ENCODE results near the gene PDE10A.

PDE10A gene

DNA sequence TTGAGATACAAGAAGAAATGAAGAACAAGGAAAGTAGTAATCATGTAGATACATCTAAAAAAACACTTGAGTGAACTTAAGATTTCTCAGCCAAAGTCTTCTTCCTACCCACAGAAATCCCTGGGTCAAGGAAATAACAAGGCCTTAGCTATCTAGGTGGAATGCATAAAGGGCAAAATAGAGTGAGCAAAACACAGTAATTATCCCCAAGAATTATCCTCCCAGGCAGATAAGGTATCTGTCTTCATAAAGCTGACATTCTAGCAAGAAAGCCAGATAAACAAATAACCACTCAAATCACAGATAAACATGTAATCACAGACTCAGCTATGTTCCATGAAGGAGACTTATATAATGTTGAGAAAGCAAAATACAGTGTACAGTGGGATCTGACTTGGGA is 216.7 kb downstream of the PDE10A start:
- Histone ChIP-seq H3K27me3 (replicated peaks; ENCODE audit: control insufficient read depth, insufficient read depth, low read length, poor library complexity, severe bottlenecking) (no peaks in the 10 kb centered on the region), H3K27ac (ENCODE audit: insufficient read depth, low read length, poor library complexity, severe bottlenecking) (no peak overlapping the region), H3K36me3 (ENCODE audit: control insufficient read depth, insufficient read depth, low read length) (no peaks in the 10 kb centered on the region), H3K4me1 (ENCODE audit: control insufficient read depth, insufficient read depth, low read length, poor library complexity, severe bottlenecking) (no peaks in the 10 kb centered on the region), H3K9me3 (ENCODE audit: control insufficient read depth, low read length) (no peaks in the 10 kb centered on the region), H3K4me3 (ENCODE audit: insufficient read depth, low read depth, low read length, poor library complexity, severe bottlenecking) (no peak overlapping the region)
- DNase-seq, result no peak

DNA sequence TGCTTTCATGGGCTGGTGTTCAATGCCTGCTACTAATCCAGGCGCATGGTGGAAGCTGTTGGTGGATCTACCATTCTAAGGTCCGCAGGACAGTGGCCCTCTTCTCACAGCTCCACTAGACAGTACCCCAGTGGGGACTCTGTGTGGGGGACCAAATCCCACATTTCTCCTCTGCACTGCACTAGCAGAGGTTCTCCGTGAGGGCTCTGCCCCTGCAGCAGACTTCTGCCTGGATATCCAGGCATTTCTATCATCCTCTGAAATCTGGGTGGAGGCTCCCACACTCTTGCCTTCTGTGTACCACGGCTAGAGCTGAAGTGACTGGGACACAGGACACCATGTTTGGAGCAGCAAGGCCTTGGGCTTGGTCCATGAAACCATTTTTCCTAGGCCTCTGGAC is 219.6 kb downstream of the PDE10A start:
- no peak overlapping the region for H3K27ac ChIP-seq (ENCODE audit: insufficient read depth, low read length, poor library complexity, severe bottlenecking)
- H3K27me3 ChIP-seq (replicated peaks; ENCODE audit: control insufficient read depth, insufficient read depth, low read length, poor library complexity, severe bottlenecking), result no peaks in the 10 kb centered on the region
- H3K4me1 ChIP-seq (ENCODE audit: control insufficient read depth, insufficient read depth, low read length, poor library complexity, severe bottlenecking), result no peaks in the 10 kb centered on the region
- no peaks in the 10 kb centered on the region for H3K36me3 ChIP-seq (ENCODE audit: control insufficient read depth, insufficient read depth, low read length)
- H3K4me3 ChIP-seq (ENCODE audit: insufficient read depth, low read depth, low read length, poor library complexity, severe bottlenecking), result no peak overlapping the region
- no peaks in the 10 kb centered on the region for H3K9me3 ChIP-seq (ENCODE audit: control insufficient read depth, low read length)
- no peak for DNase-seq

DNA sequence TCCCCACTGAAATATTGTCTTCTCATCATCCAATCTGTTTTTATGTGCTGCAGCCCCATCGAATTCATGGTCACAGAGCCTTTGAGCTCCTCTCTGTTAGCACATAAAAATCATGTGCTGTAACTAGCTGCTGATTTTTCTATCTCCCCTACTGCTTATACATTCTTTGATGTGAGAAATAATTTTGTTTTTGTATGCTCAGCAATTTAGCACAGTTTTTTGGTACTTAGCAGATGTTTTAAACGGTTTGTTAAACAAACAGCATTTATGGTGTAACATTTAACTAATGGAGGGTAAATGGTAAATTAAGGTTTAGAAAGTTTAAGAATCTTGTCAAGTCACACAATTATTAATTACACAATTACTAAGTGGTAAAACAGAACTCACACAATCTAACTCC is 221.9 kb downstream of the PDE10A start:
- Histone ChIP-seq H3K27ac (ENCODE audit: insufficient read depth, low read length, poor library complexity, severe bottlenecking) (no peak overlapping the region), H3K9me3 (ENCODE audit: control insufficient read depth, low read length) (no peaks in the 10 kb centered on the region), H3K4me3 (ENCODE audit: insufficient read depth, low read depth, low read length, poor library complexity, severe bottlenecking) (no peak overlapping the region), H3K27me3 (replicated peaks; ENCODE audit: control insufficient read depth, insufficient read depth, low read length, poor library complexity, severe bottlenecking) (no peaks in the 10 kb centered on the region), H3K36me3 (ENCODE audit: control insufficient read depth, insufficient read depth, low read length) (no peaks in the 10 kb centered on the region), H3K4me1 (ENCODE audit: control insufficient read depth, insufficient read depth, low read length, poor library complexity, severe bottlenecking) (no peaks in the 10 kb centered on the region)
- DNase-seq, result no peak

DNA sequence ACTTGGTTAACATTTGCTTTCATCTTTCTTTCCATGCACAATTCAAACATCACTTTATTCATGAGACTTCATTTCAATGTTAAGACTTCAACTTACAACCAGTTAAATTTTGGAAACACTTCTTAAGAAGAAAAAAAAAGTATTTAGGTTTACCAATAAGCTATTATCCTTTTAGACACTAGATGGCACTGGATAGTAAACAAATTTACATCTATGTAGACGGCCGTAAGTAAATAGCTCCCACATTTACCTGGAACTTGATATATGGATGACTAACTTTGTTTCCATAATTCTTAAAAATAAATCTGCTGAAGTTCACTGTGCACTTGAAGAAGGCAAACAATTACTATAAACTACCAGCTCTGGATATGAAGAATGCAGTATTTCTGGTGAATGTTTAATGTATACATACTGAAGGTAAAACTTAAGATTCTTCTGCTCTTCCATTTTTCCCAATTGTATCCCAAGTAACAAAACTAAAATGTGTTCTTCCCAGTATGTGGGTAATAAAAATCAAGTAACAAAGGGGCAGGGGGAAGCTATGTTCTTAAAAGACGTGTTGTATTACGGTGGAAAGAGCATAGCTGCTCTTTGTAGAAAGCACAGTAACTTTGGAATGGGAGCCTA is 223.0 kb downstream of the PDE10A start:
- no peak for DNase-seq
- no peaks in the 10 kb centered on the region for H3K4me1 ChIP-seq (ENCODE audit: control insufficient read depth, insufficient read depth, low read length, poor library complexity, severe bottlenecking)
- no peaks in the 10 kb centered on the region for H3K9me3 ChIP-seq (ENCODE audit: control insufficient read depth, low read length)
- H3K4me3 ChIP-seq (ENCODE audit: insufficient read depth, low read depth, low read length, poor library complexity, severe bottlenecking), result no peak overlapping the region
- no peak overlapping the region for H3K27ac ChIP-seq (ENCODE audit: insufficient read depth, low read length, poor library complexity, severe bottlenecking)
- H3K27me3 ChIP-seq (replicated peaks; ENCODE audit: control insufficient read depth, insufficient read depth, low read length, poor library complexity, severe bottlenecking), result no peaks in the 10 kb centered on the region
- H3K36me3 ChIP-seq (ENCODE audit: control insufficient read depth, insufficient read depth, low read length), result no peaks in the 10 kb centered on the region

DNA sequence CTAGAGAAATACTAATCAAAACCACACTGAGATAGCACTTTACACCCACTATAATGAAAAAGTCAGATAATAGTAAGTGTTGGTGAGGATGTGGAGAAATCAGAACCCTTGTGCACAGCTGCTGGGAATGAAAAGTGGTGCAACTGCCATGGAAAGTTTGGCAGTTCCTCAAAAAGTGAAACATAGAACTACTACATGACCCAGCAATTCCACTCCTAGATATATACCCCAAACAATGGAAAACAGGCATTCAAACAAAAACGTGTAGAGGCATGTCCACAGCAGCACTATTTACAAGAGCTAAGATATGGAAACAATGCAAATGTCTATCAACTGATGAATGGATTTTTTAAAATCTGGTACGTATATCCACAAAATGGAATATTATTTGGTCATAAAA is 236.1 kb downstream of the PDE10A start:
- Histone ChIP-seq H3K27me3 (replicated peaks; ENCODE audit: control insufficient read depth, insufficient read depth, low read length, poor library complexity, severe bottlenecking) (no peaks in the 10 kb centered on the region), H3K4me1 (ENCODE audit: control insufficient read depth, insufficient read depth, low read length, poor library complexity, severe bottlenecking) (no peaks in the 10 kb centered on the region), H3K36me3 (ENCODE audit: control insufficient read depth, insufficient read depth, low read length) (no peaks in the 10 kb centered on the region), H3K27ac (ENCODE audit: insufficient read depth, low read length, poor library complexity, severe bottlenecking) (no peak overlapping the region), H3K4me3 (ENCODE audit: insufficient read depth, low read depth, low read length, poor library complexity, severe bottlenecking) (no peak overlapping the region), H3K9me3 (ENCODE audit: control insufficient read depth, low read length) (no peaks in the 10 kb centered on the region)
- no peak for DNase-seq

DNA sequence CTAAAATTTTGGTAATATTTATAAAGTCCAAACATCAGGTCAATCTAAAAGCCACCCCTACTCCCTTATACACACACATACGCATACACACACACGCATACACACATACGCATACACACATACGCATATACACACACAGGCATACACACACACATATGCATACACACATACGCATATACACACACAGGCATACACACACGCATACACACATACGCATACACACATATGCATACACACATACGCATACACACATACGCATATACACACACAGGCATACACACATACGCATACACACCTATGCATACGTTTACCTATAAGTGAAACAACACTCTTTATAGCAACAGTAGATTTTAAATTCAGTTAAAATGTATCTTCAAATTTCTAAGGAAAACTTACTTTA is 240.8 kb downstream of the PDE10A start:
- no peak overlapping the region for H3K27ac ChIP-seq (ENCODE audit: insufficient read depth, low read length, poor library complexity, severe bottlenecking)
- no peaks in the 10 kb centered on the region for H3K4me1 ChIP-seq (ENCODE audit: control insufficient read depth, insufficient read depth, low read length, poor library complexity, severe bottlenecking)
- no peaks in the 10 kb centered on the region for H3K9me3 ChIP-seq (ENCODE audit: control insufficient read depth, low read length)
- no peaks in the 10 kb centered on the region for H3K36me3 ChIP-seq (ENCODE audit: control insufficient read depth, insufficient read depth, low read length)
- no peaks in the 10 kb centered on the region for H3K27me3 ChIP-seq (replicated peaks; ENCODE audit: control insufficient read depth, insufficient read depth, low read length, poor library complexity, severe bottlenecking)
- H3K4me3 ChIP-seq (ENCODE audit: insufficient read depth, low read depth, low read length, poor library complexity, severe bottlenecking), result no peak overlapping the region
- DNase-seq, result no peak

DNA sequence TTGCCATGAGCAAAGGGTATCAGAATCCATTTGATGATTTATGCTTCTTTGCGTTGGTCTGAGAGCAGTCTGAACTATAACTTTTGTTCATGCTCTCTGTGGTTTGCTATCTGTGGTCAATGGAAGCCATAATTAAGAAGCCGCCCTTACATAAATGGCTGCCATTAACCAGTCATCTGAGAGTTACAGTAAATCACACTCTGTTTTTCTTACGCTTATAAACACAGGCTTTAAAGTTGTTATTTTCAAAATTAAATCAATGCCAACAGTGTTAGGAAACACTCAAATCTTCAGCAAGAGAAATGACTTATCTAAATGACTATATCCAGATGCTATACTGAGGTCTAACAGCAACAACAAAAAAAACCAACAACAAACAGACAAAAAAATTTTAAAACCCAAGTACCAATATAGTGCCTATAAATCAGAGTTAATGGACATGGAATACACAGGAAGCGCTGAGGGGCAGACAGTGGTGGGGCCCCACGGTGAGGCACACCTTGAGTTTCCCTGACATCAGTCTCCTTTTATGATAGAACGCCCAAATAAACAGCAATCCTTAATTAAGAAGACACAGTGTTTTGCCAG is 245.7 kb downstream of the PDE10A start:
- no peak overlapping the region for H3K27ac ChIP-seq (ENCODE audit: insufficient read depth, low read length, poor library complexity, severe bottlenecking)
- no peaks in the 10 kb centered on the region for H3K27me3 ChIP-seq (replicated peaks; ENCODE audit: control insufficient read depth, insufficient read depth, low read length, poor library complexity, severe bottlenecking)
- no peak overlapping the region for H3K4me3 ChIP-seq (ENCODE audit: insufficient read depth, low read depth, low read length, poor library complexity, severe bottlenecking)
- H3K36me3 ChIP-seq (ENCODE audit: control insufficient read depth, insufficient read depth, low read length), result no peaks in the 10 kb centered on the region
- no peaks in the 10 kb centered on the region for H3K9me3 ChIP-seq (ENCODE audit: control insufficient read depth, low read length)
- H3K4me1 ChIP-seq (ENCODE audit: control insufficient read depth, insufficient read depth, low read length, poor library complexity, severe bottlenecking), result no peaks in the 10 kb centered on the region
- no peak for DNase-seq

DNA sequence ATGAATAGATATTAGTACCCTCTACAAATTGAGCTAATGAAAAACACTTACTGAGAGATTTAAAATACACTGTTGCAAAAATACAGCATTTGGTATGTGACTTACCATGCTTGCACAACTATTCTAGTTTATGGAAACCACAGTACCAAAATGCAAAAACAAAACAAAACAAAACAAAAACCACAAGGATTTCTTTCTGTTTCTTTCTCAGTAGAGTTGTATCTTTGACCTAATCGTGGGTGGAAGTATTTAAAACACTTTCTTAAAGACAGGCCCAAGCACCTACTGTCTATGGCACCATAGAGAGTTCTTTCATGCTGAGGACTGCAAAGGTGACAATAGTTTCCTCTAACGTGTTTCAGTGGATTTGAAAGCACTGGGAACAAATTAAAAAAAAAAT is 258.3 kb downstream of the PDE10A start:
- Histone ChIP-seq H3K9me3 (ENCODE audit: control insufficient read depth, low read length) (no peaks in the 10 kb centered on the region), H3K4me1 (ENCODE audit: control insufficient read depth, insufficient read depth, low read length, poor library complexity, severe bottlenecking) (no peaks in the 10 kb centered on the region), H3K27me3 (replicated peaks; ENCODE audit: control insufficient read depth, insufficient read depth, low read length, poor library complexity, severe bottlenecking) (no peaks in the 10 kb centered on the region), H3K27ac (ENCODE audit: insufficient read depth, low read length, poor library complexity, severe bottlenecking) (no peak overlapping the region), H3K4me3 (ENCODE audit: insufficient read depth, low read depth, low read length, poor library complexity, severe bottlenecking) (no peak overlapping the region), H3K36me3 (ENCODE audit: control insufficient read depth, insufficient read depth, low read length) (no peaks in the 10 kb centered on the region)
- no peak for DNase-seq

DNA sequence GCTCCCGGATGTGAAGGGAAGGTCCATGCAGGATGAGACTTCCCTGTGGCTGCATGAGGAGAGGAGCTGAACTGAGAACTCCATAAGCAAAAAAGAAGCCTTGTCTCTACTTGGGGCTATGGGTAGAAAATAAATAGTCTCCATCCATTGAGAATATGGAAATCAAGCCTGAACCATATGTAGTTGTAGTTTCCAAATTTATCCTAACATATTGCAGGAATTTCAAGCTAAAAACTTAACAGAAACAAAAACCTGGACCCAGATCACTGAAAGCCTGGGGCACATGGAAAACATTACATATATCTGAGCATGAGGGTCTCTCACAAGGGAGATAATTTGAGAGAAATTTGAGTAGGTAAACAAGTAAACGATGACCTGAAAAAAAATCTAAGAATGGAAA is 258.7 kb downstream of the PDE10A start:
- no peaks in the 10 kb centered on the region for H3K27me3 ChIP-seq (replicated peaks; ENCODE audit: control insufficient read depth, insufficient read depth, low read length, poor library complexity, severe bottlenecking)
- no peak for DNase-seq
- no peaks in the 10 kb centered on the region for H3K9me3 ChIP-seq (ENCODE audit: control insufficient read depth, low read length)
- no peaks in the 10 kb centered on the region for H3K4me1 ChIP-seq (ENCODE audit: control insufficient read depth, insufficient read depth, low read length, poor library complexity, severe bottlenecking)
- H3K4me3 ChIP-seq (ENCODE audit: insufficient read depth, low read depth, low read length, poor library complexity, severe bottlenecking), result no peak overlapping the region
- no peak overlapping the region for H3K27ac ChIP-seq (ENCODE audit: insufficient read depth, low read length, poor library complexity, severe bottlenecking)
- no peaks in the 10 kb centered on the region for H3K36me3 ChIP-seq (ENCODE audit: control insufficient read depth, insufficient read depth, low read length)

DNA sequence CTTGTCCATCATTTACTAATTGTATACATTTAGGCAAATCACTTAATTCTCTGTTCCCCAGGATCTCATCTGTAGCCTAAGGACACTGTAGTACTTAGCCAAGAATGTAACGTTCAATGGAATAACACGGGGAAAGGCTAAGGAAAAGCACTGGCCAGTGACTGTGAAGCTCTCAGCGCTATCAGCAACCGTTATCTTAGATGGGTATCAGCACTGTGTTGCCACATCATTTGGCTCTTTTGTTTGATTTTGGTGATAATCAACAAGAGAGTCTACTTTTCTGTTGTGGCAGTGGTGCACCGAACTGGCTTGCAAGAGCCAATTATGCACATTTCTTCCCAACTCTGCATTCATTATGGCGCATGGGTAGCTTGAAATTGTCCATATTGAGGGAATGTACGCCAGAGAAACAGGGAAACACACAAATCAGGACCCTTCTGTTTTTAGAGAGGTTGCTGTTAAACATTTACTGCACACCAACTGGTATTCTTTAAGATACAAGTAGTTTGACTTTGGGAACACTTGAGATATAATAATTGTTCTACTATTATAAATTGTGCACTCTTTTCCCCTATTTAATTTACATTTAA is 259.9 kb downstream of the PDE10A start:
- DNase-seq, result no peak
- Histone ChIP-seq H3K27me3 (replicated peaks; ENCODE audit: control insufficient read depth, insufficient read depth, low read length, poor library complexity, severe bottlenecking) (no peaks in the 10 kb centered on the region), H3K4me1 (ENCODE audit: control insufficient read depth, insufficient read depth, low read length, poor library complexity, severe bottlenecking) (no peaks in the 10 kb centered on the region), H3K27ac (ENCODE audit: insufficient read depth, low read length, poor library complexity, severe bottlenecking) (no peak overlapping the region), H3K9me3 (ENCODE audit: control insufficient read depth, low read length) (no peaks in the 10 kb centered on the region), H3K36me3 (ENCODE audit: control insufficient read depth, insufficient read depth, low read length) (no peaks in the 10 kb centered on the region), H3K4me3 (ENCODE audit: insufficient read depth, low read depth, low read length, poor library complexity, severe bottlenecking) (no peak overlapping the region)

Data from effector memory CD4-positive, alpha-beta T cell (primary cell).